GM19240 (cell line): ENCODE results near the gene EFNA1.
"Not testable (repeated sequence)": the region's sequence is repeated elsewhere in the genome, so short reads cannot be mapped to it uniquely, and the experiment has no call there.

Source experiments
- DNase-seq: peaks from one replicate; pipeline ENCODE4 v3.0.0; 2011; ENCODE audit warnings: low spot score; ENCODE audit not compliant: insufficient read length

Gene EFNA1

GRCh38 chr1:155145491-155145890, 17.8 kb downstream of the EFNA1 start:
- no peak for DNase-seq

DNA sequence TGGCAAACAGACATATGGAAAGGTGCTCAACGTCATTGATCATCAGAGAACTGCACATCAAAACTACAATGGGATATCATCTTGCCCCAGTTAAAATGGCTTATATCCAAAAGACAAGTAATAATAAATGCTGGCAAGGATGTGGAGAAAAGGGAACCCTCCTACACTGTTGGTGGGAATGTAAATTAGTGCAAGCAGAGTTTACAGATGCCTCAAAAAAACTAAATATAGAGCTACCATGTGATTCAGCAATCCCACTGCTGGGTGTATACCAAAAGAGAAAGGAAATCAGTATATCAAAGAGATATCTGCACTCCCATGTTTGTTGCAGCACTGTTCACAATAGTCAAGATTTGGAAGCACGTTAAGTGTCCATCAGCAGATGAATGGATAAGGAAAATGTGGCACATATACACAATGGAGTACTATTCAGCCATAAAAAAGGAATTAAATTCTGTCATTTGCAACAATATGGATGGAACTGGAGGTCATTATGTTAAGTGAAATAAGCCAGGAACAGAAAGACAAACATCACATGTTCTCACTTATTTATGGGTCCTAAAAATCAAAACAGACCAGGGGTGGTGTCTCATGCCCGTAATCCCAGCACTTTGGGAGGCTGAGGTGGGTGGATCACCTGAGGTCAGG, 28.4 kb downstream of the EFNA1 start:
- not testable (repeated sequence) for DNase-seq

- no peak for DNase-seq
These were observed 31.3 kb downstream of the EFNA1 start for GRCh38 chr1:155158991-155159390.

DNA sequence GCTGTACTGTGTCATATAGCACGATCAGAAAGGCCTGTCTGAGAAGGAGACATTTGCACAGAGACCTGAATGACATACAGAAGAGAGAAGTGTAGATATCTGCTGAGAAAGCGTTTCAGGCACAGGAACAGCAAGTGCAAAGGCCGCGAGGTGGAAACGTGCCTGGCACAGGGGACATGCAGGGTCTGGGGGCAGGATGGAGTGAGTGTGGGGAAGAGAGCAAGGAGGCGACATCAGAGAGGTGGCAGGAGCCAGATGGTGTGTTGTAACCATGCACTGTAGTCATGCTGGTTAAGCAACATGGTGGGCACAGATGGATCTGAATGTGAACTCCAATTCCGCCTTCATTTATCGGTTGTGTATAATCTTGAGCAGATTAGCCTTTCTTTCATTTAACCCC, 32.5 kb downstream of the EFNA1 start:
- no peak for DNase-seq

GRCh38 chr1:155162631-155163030, 35.0 kb downstream of the EFNA1 start:
- DNase-seq, result not testable (repeated sequence)

DNA sequence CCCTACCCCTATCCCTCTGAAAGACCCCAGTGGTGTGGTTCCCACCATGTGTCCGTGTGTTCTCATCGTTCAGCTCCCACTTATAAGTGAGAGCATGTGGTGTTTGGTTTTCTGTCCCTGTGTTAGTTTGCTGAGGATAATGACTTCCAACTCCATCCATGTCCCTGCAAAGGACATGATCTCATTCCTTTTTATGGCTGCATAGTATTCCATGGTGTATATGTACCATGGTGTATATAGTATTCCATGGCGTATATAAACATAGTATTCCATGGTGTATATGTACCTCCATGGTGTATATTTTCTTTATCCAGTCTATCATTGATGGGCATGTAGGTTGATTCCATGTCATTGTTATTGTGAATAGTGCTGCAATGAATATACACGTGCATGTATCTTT, 36.1 kb downstream of the EFNA1 start:
- not testable (repeated sequence) for DNase-seq

- not testable (repeated sequence) for DNase-seq
These were observed 36.9 kb downstream of the EFNA1 start for GRCh38 chr1:155164625-155165024.

- no peak for DNase-seq
These were observed 38.4 kb downstream of the EFNA1 start for GRCh38 chr1:155166051-155166470.

- no peak for DNase-seq
These were observed 38.9 kb downstream of the EFNA1 start for GRCh38 chr1:155166471-155167165.

DNA sequence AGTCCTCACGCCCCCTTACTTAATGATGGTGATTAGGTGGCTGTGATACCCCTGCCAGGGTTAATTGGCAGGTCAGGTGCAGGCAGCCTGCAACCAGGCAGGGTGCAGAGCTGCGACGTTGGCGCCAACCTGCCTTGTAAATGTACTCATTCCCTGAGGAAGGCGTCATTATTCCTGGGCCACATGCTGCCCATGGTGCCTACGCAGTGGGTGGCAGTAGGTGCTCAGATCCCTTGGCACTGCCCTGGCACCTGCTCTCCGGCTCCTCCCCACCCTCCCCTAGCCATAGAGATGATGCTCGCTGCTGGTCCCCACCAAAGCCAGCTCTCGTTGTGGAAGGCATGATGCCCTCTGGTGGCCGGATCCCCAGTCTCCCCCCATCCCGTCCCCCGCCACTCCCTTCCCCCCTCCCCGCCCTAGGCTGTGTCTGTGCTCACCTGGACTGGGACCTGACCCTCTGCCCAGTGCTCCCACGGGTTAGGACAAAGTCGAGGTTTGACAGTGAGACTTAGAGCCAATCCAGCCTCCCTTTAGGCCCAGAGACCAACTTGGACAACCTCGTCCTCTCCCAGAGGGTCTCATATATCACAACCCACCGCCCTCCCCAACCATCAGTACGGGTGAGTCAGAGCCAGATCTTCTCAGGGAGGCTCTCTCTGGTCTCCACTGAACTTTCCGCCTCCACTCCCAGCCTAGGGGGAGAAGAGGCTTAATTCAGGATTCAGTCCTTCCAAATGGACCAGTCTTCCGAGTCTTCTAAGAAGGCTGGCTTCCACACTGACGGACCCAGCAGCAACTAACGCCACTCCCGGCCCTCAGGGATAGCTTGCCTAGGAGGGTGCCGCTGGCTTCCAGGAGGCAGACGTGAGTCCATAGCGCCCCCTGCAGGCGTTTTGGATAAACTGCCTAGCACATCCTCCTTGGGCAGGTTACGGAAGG, 39.8 kb downstream of the EFNA1 start:
- no peak for DNase-seq

DNA sequence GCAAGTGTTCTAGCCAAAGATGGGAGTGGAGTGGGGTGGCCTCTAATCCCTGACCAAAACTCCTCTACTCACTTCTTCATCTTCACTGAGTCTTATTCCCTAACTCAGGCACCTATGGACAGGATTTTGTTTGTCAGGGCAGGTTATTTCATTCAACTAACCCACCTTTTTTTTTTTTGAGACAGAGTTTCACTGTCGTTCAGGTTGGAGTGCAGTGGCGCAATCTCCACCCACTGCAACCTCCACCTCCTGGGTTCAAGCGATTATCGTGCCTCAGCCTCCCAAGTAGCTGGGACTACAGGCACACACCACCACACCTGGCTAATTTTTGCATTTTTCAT, 40.4 kb downstream of the EFNA1 start:
- DNase-seq, result not testable (repeated sequence)

- DNase-seq, result no peak
These were observed 41.0 kb downstream of the EFNA1 start for GRCh38 chr1:155168456-155169210.

DNA sequence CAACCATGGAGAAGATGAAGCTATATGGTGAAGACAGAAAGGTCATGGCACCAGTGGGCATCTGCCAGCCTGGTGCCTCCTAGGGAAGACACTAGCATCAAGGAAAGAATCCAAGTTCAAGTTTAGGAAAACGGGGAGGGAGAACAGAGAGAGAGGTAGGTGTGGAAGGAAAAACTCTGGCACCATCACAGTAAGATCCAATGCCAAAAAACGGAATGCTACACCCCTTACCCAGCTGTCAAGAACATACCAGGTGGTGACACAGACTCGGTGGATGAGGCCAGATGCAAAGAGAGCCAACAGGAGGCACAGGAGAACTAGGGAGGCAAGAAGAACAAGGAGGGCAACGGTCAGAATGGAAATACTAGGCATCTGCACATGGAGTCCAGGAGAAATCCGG, 41.9 kb downstream of the EFNA1 start:
- no peak for DNase-seq

- no peak for DNase-seq
These were observed 42.6 kb downstream of the EFNA1 start for GRCh38 chr1:155170101-155170785.

DNA sequence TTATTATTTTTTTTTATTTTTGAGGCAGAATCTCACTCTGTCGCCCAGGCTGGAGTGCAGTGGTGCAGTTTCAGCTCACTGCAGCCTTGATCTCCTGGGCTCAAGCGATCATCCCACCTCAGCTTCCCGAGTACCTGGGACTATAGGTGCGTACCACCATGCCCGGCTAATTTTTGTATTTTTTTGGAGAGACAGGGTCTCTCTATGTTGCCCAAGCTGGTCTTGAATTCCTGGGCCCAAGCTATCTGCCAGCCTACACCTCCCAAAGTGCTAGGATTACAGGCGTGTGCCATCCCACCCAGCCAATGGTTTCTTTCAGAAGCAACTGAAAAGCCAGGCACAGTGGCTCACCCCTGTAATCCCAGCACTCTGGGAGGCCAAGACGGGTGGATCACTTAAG, 43.1 kb downstream of the EFNA1 start:
- DNase-seq, result no peak

DNA sequence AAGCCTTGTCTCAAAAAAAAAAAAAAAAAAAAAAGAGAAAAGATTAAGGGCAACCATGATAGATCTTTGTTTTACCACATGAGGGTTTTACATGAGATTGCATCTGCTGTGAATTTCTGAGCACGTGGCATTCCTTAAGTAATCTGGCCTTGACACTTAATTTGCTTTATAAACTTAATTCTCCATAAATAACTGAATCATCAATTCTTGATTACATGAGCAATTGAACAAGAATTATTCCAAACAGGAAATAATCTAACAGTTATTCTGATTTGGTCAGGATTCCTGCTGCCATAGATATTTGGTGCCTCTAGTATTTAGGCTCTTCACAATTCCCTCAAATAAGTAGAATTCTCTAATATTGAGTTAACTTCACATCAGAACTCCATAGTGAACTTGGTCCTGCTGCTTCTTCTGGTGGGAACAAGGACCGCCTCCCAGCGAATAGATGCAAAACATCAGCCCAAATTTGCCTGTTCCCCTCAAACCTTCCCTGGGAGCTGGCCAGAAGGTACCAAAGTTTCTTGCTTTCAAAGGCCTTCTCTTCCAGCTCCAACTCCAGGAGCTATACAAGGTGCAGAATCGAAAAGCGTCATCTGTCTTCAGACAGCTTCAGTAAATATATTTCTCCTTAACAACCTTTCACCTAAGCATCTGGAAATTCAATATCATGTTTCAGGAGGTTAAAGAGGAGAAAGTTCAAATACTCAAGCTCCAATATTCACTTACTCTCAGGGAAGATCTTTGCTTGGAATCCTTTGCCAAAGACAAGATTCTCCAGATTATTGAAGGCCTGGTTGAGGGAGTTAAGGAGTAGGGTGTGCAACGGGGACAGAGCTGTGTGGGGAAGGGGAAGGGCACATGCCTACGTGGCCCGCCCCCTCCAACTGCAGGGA, 44.4 kb downstream of the EFNA1 start:
- no peak for DNase-seq

DNA sequence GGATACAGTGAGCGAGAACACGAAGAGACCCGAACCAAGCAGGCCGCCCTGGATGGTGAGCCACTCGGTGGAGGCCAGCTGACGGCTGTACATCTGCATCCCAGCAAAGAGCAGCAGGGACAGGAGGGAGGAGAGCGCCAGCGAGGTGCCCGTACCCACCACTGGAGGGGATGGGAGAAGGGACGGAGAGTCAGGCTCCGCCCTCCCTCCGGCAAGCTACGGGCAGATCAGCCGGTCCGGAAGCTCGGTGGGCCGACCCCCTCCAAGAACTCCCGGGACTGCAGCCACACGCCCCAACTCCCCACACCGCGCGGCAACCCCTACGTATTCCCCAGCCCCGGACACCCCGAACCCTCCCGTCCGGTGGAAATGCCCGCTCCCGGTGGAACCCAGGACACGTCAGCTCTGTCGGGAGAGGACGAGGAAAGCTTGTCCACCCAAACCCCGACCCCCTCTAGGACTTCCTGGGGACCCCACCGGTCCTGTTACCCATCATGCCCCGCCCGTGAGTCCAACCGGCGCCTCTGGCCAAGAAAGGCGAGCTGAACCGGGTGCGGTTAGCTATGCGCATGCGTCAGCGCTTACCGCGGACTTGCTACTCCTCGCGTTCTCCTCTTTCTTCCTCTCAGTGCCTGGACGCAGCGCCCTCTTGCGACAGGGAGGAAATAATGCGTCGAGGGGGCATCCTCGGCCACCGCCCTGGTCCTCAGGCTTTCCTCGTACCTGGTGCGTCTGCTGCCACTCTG, 45.2 kb downstream of the EFNA1 start, which contains the start of gene KRTCAP2:
TSS of gene KRTCAP2 (minus strand) at position 573 of the 746 bp plus-strand sequence. CDS start at position 493, 80 bp downstream.
- DNase-seq, result peak; percentile 99

DNA sequence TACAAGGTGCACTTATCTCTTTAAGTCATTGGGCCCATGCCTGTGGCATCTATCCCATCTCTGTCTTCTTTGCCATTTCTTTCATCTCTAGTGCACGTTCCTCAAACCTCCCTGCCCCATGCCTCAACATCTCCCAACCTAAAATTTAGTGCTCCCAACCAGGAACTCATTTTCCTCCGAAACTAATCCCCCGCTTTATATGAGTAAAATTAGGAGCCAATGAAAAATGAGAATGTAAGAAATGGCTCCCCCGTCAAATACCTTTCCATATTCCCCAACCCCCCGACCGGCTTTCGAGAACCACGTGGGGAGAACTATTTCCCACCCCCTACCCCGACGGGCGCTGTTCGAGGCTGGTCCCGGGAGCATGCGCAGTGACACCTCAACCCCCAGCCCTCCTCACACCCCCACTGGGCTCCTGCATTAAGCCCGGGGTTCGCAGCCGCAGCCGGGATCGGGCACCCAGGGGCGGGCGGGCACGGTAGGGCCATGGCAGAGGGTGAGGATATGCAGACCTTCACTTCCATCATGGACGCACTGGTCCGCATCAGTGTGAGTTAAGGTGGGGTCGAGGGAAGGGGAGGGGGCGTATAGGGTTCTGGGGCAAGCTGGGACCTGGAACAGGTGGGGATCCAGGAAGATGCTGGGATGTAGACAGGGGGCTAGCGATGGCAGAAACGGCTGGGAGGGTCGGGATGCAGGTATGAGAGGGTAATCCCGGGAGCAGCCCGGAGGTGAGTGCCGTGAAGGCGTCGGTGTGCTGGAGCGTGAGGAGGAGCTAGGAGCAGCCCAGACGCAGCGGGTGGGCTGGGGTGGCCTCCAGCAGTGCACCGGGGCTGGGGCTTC, 46.0 kb downstream of the EFNA1 start, which contains the start of gene TRIM46:
TSS of gene TRIM46 (plus strand) at position 372 of the 846 bp plus-strand sequence. CDS start at position 490, 118 bp downstream.
- no peak for DNase-seq
